ENCODE results near the gene FUBP1. TPM values are rescaled to one million over a fixed set of nuclear protein-coding genes. Genes with fewer than 3 reads are reported as not detected.

FUBP1 gene
- total and polyA plus RNA-seq, 3 donors from 2014 or later, result 83.7 to 160 (median 141) TPM

GRCh38 chr1:77958391-77958790 is 20.5 kb downstream of the FUBP1 start:
- Histone ChIP-seq H3K36me3 (ENCODE audit: low read depth, missing control alignments) (peaks cover 1% of the 10 kb centered on the region), H3K4me1 (peaks cover 6% of the 10 kb centered on the region), H3K9me3 (no peaks in the 10 kb centered on the region), H3K27ac (no peak overlapping the region), H3K4me3 (no peak overlapping the region), H3K27me3 (no peaks in the 10 kb centered on the region)
- DNase-seq, result no peak
- intact Hi-C loops (cut with DNase I; ENCODE audit: low total_unique reads), result no loop called here
- TF ChIP-seq POLR2A (IDR thresholded peaks at IDR 0.05) (no peak), CTCF (IDR thresholded peaks at IDR 0.05) (no peak)

GRCh38 chr1:77956464-77956863 is 22.4 kb downstream of the FUBP1 start:
- Histone ChIP-seq H3K36me3 (ENCODE audit: low read depth, missing control alignments) (no peaks in the 10 kb centered on the region), H3K27ac (peak overlapping the region in 1 of 2 donors; percentile 12), H3K9me3 (no peaks in the 10 kb centered on the region), H3K4me3 (no peak overlapping the region), H3K4me1 (peaks cover 6% of the 10 kb centered on the region), H3K27me3 (no peaks in the 10 kb centered on the region)
- no peak for DNase-seq
- 49 to 71% methylated on average over 3 of the region's 3 CpGs for WGBS, 2 donors
- intact Hi-C loops (cut with DNase I; ENCODE audit: low total_unique reads), result no loop called here
- TF ChIP-seq CTCF (IDR thresholded peaks at IDR 0.05), result no peak
- no peak for TF ChIP-seq POLR2A (IDR thresholded peaks at IDR 0.05)

- H3K4me1 ChIP-seq, result peaks cover 6% of the 10 kb centered on the region
- no peaks in the 10 kb centered on the region for H3K9me3 ChIP-seq
- no peaks in the 10 kb centered on the region for H3K36me3 ChIP-seq (ENCODE audit: low read depth, missing control alignments)
- H3K27ac ChIP-seq, result no peak overlapping the region
- H3K27me3 ChIP-seq, result no peaks in the 10 kb centered on the region
- intact Hi-C loops (cut with DNase I; ENCODE audit: low total_unique reads), result no loop called here
- TF ChIP-seq CTCF (IDR thresholded peaks at IDR 0.05) (no peak), POLR2A (IDR thresholded peaks at IDR 0.05) (no peak)
- no peak overlapping the region for H3K4me3 ChIP-seq
- 82 to 83% methylated on average over 3 of the region's 3 CpGs for WGBS, 2 donors
- DNase-seq, result no peak
These were observed 23.2 kb downstream of the FUBP1 start for GRCh38 chr1:77955709-77956108.

GRCh38 chr1:77954521-77954920 is 24.4 kb downstream of the FUBP1 start:
- intact Hi-C loops (cut with DNase I; ENCODE audit: low total_unique reads), result no loop called here
- Histone ChIP-seq H3K9me3 (no peaks in the 10 kb centered on the region), H3K27ac (peak overlapping the region; percentile 15 to 63), H3K4me1 (peaks cover 6% of the 10 kb centered on the region), H3K36me3 (ENCODE audit: low read depth, missing control alignments) (no peaks in the 10 kb centered on the region), H3K27me3 (no peaks in the 10 kb centered on the region), H3K4me3 (no peak overlapping the region)
- TF ChIP-seq CTCF (IDR thresholded peaks at IDR 0.05) (no peak), POLR2A (IDR thresholded peaks at IDR 0.05) (no peak)
- WGBS, 2 donors, result 81 to 87% methylated on average over 2 of the region's 2 CpGs
- no peak for DNase-seq

GRCh38 chr1:77953907-77954306 is 25.0 kb downstream of the FUBP1 start:
- peak overlapping the region in 1 of 2 donors; percentile 63 for H3K27ac ChIP-seq
- no peaks in the 10 kb centered on the region for H3K36me3 ChIP-seq (ENCODE audit: low read depth, missing control alignments)
- peaks cover 8% of the 10 kb centered on the region for H3K4me1 ChIP-seq
- WGBS, 2 donors, result 73 to 88% methylated on average over 3 of the region's 3 CpGs
- TF ChIP-seq POLR2A (IDR thresholded peaks at IDR 0.05), result no peak
- TF ChIP-seq CTCF (IDR thresholded peaks at IDR 0.05), result no peak
- no peak for DNase-seq
- no peaks in the 10 kb centered on the region for H3K9me3 ChIP-seq
- H3K27me3 ChIP-seq, result no peaks in the 10 kb centered on the region
- intact Hi-C loops (cut with DNase I; ENCODE audit: low total_unique reads), result no loop called here
- no peak overlapping the region for H3K4me3 ChIP-seq
